Activated T-cell treated with anti-CD3 and anti-CD28 coated beads, Interleukin-2, amount 50 U/mL, for 4 hours (primary cell): ENCODE data around the gene CCNL2. TPM values are rescaled to one million over a fixed set of nuclear protein-coding genes. Genes with fewer than 3 reads are reported as not detected.

Experiments
- ATAC-seq, 2 donors: fragments of 200-7000 bp; cut with Tn5 transposase; one replicate each; pipeline ENCODE4 v1.10.0; 2021
- DNase-seq: peaks from one replicate; pipeline ENCODE4 v3.0.0-alpha.2; 2020
- H3K27me3 Mint-ChIP-seq: one replicate; pipeline ENCODE4 v1.8.0; 2021; ENCODE audit warnings: low read depth, mixed read lengths
- H3K36me3 Mint-ChIP-seq: one replicate; pipeline ENCODE4 v1.8.0; 2022; ENCODE audit warnings: mixed read lengths; ENCODE audit not compliant: insufficient read depth
- H3K4me1 Mint-ChIP-seq: one replicate; pipeline ENCODE4 v1.8.0; 2021; ENCODE audit warnings: low read depth, mixed read lengths
- H3K4me3 Mint-ChIP-seq: one replicate; pipeline ENCODE4 v1.8.0; 2021; ENCODE audit warnings: mild to moderate bottlenecking, moderate library complexity, mixed read lengths
- H3K9me3 Mint-ChIP-seq: one replicate; pipeline ENCODE4 v1.8.0; 2021; ENCODE audit warnings: mixed read lengths
- total RNA-seq, 3 donors: library from RNA; stranded (reverse); gene quantifications; one replicate each; pipeline ENCODE4 v1.2.1, GENCODE V29; 2021

CCNL2 gene
- total RNA-seq, 3 donors from 2014 or later = 112 to 127 (median 118) TPM

GRCh38 chr1:1402072-1402900, 3.2 kb upstream of the CCNL2 start:
- H3K9me3 Mint-ChIP-seq = no peaks in the 10 kb centered on the region
- ATAC-seq (no peak), DNase-seq (peak; percentile 19)
- peak overlapping the region; percentile 97 for H3K4me3 Mint-ChIP-seq
- H3K27me3 Mint-ChIP-seq = no peaks in the 10 kb centered on the region
- peaks cover 56% of the 10 kb centered on the region for H3K4me1 Mint-ChIP-seq
- H3K36me3 Mint-ChIP-seq = peaks cover 43% of the 10 kb centered on the region

- peaks cover 43% of the 10 kb centered on the region for H3K36me3 Mint-ChIP-seq
- no peaks in the 10 kb centered on the region for H3K27me3 Mint-ChIP-seq
- peak overlapping the region; percentile 97 for H3K4me3 Mint-ChIP-seq
- DNase-seq (no peak), ATAC-seq (no peak)
- peaks cover 57% of the 10 kb centered on the region for H3K4me1 Mint-ChIP-seq
- H3K9me3 Mint-ChIP-seq = no peaks in the 10 kb centered on the region
Observed at GRCh38 chr1:1401457-1402010, 2.4 kb upstream of the CCNL2 start.

- no peak for ATAC-seq
- no peaks in the 10 kb centered on the region for H3K27me3 Mint-ChIP-seq
- no peaks in the 10 kb centered on the region for H3K9me3 Mint-ChIP-seq
- peak overlapping the region; percentile 97 for H3K4me3 Mint-ChIP-seq
- H3K4me1 Mint-ChIP-seq = peaks cover 51% of the 10 kb centered on the region
- DNase-seq = no peak
- H3K36me3 Mint-ChIP-seq = peaks cover 39% of the 10 kb centered on the region
Observed at GRCh38 chr1:1400576-1401456, 1.7 kb upstream of the CCNL2 start.

- ATAC-seq (peak in 1 of 2 donors; percentile 1), DNase-seq (no peak)
Observed at GRCh38 chr1:1399872-1400575, 889 bp upstream of the CCNL2 start.

GRCh38 chr1:1398677-1399186, 403 bp downstream of the CCNL2 start:
- Mint-ChIP-seq H3K4me1 (peaks cover 48% of the 10 kb centered on the region), H3K36me3 (peaks cover 43% of the 10 kb centered on the region), H3K4me3 (peak overlapping the region; percentile 97), H3K9me3 (no peaks in the 10 kb centered on the region), H3K27me3 (no peaks in the 10 kb centered on the region)
- ATAC-seq = peak; percentile 1 to 7
- DNase-seq = no peak

More at GRCh38 chr1:1399872-1400575, 889 bp upstream of the CCNL2 start:
- H3K9me3 Mint-ChIP-seq = no peaks in the 10 kb centered on the region
- peaks cover 40% of the 10 kb centered on the region for H3K36me3 Mint-ChIP-seq
- H3K4me1 Mint-ChIP-seq = peaks cover 50% of the 10 kb centered on the region
- H3K27me3 Mint-ChIP-seq = no peaks in the 10 kb centered on the region
- H3K4me3 Mint-ChIP-seq = peak overlapping the region; percentile 97

- Mint-ChIP-seq H3K4me1 (peaks cover 42% of the 10 kb centered on the region), H3K27me3 (no peaks in the 10 kb centered on the region), H3K4me3 (peak overlapping the region; percentile 97), H3K36me3 (peaks cover 39% of the 10 kb centered on the region), H3K9me3 (no peaks in the 10 kb centered on the region)
- DNase-seq (no peak), ATAC-seq (no peak)
Observed at GRCh38 chr1:1397839-1398523, 1.2 kb downstream of the CCNL2 start.

GRCh38 chr1:1395166-1395565, 4.0 kb downstream of the CCNL2 start:
- ATAC-seq = no peak
- no peak for DNase-seq
- no peaks in the 10 kb centered on the region for H3K9me3 Mint-ChIP-seq
- peak overlapping the region; percentile 16 for H3K4me3 Mint-ChIP-seq
- peaks cover 41% of the 10 kb centered on the region for H3K36me3 Mint-ChIP-seq
- H3K27me3 Mint-ChIP-seq = no peaks in the 10 kb centered on the region
- H3K4me1 Mint-ChIP-seq = peaks cover 24% of the 10 kb centered on the region

- Mint-ChIP-seq H3K4me1 (peaks cover 22% of the 10 kb centered on the region), H3K36me3 (peaks cover 44% of the 10 kb centered on the region), H3K9me3 (no peaks in the 10 kb centered on the region)
Observed at GRCh38 chr1:1394116-1394515, 5.0 kb downstream of the CCNL2 start.

GRCh38 chr1:1393428-1393827, 5.7 kb downstream of the CCNL2 start:
- peaks cover 22% of the 10 kb centered on the region for H3K4me1 Mint-ChIP-seq
- no peaks in the 10 kb centered on the region for H3K9me3 Mint-ChIP-seq
- no peaks in the 10 kb centered on the region for H3K27me3 Mint-ChIP-seq
- DNase-seq (no peak), ATAC-seq (no peak)
- H3K36me3 Mint-ChIP-seq = peaks cover 44% of the 10 kb centered on the region
- no peak overlapping the region for H3K4me3 Mint-ChIP-seq

More at GRCh38 chr1:1394116-1394515, 5.0 kb downstream of the CCNL2 start:
- ATAC-seq = no peak
- no peak for DNase-seq
- H3K27me3 Mint-ChIP-seq = no peaks in the 10 kb centered on the region
- no peak overlapping the region for H3K4me3 Mint-ChIP-seq

- Mint-ChIP-seq H3K4me1 (peaks cover 18% of the 10 kb centered on the region), H3K27me3 (no peaks in the 10 kb centered on the region), H3K9me3 (no peaks in the 10 kb centered on the region), H3K4me3 (no peak overlapping the region), H3K36me3 (peaks cover 42% of the 10 kb centered on the region)
- ATAC-seq = no peak
- DNase-seq = no peak
Observed at GRCh38 chr1:1393014-1393413, 6.1 kb downstream of the CCNL2 start.

- peaks cover 50% of the 10 kb centered on the region for H3K36me3 Mint-ChIP-seq
- DNase-seq (no peak), ATAC-seq (no peak)
- no peaks in the 10 kb centered on the region for H3K27me3 Mint-ChIP-seq
- no peaks in the 10 kb centered on the region for H3K9me3 Mint-ChIP-seq
- peaks cover 11% of the 10 kb centered on the region for H3K4me1 Mint-ChIP-seq
- no peak overlapping the region for H3K4me3 Mint-ChIP-seq
Observed at GRCh38 chr1:1391225-1391624, 7.9 kb downstream of the CCNL2 start.

GRCh38 chr1:1390675-1391074, 8.5 kb downstream of the CCNL2 start:
- ATAC-seq = no peak
- Mint-ChIP-seq H3K27me3 (no peaks in the 10 kb centered on the region), H3K36me3 (peaks cover 53% of the 10 kb centered on the region), H3K4me1 (peaks cover 9% of the 10 kb centered on the region), H3K4me3 (no peak overlapping the region), H3K9me3 (no peaks in the 10 kb centered on the region)
- DNase-seq = no peak

GRCh38 chr1:1388078-1388472, 11.1 kb downstream of the CCNL2 start:
- Mint-ChIP-seq H3K27me3 (no peaks in the 10 kb centered on the region), H3K9me3 (no peaks in the 10 kb centered on the region), H3K4me3 (no peak overlapping the region), H3K36me3 (peaks cover 34% of the 10 kb centered on the region), H3K4me1 (peaks cover 2% of the 10 kb centered on the region)
- ATAC-seq = no peak
- no peak for DNase-seq
